HCEC 1CT (cell line): ENCODE results near the gene PCDHB13.
A peak's percentile ranks its signal among the peaks of the same experiment; 100 is the strongest.
"Not testable (repeated sequence)": the region's sequence is repeated elsewhere in the genome, so short reads cannot be mapped to it uniquely, and the experiment has no call there.

Source experiments
- DNase-seq: peaks from one replicate; pipeline ENCODE4 v3.0.0-alpha.2; 2017

PCDHB13 gene

DNA sequence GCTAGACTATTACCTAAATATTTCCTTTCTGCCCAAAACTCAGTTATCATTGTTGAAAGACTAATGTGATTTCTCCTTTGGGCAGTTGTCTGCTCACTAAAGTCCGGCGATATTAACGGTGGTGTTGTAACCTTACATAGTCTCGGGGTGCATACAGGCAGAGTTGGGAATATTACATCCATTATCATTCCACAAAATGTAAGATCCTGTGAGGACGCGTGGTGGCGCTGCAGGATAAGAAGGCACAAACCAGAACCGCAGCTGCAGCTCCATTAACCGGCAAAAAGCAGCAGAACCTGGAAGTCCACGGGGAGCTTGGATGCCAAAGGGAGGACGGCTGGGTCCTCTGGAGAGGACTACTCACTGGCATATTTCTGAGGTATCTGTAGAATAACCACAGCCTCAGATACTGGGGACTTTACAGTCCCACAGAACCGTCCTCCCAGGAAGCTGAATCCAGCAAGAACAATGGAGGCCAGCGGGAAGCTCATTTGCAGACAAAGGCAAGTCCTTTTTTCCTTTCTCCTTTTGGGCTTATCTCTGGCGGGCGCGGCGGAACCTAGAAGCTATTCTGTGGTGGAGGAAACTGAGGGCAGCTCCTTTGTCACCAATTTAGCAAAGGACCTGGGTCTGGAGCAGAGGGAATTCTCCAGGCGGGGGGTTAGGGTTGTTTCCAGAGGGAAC lies at the start of gene PCDHB13:
PCDHB13 (plus strand) TSS at position 264 of the 684 bp plus-strand sequence; CDS start at position 469, 205 bp downstream.
- not testable (repeated sequence) for DNase-seq

DNA sequence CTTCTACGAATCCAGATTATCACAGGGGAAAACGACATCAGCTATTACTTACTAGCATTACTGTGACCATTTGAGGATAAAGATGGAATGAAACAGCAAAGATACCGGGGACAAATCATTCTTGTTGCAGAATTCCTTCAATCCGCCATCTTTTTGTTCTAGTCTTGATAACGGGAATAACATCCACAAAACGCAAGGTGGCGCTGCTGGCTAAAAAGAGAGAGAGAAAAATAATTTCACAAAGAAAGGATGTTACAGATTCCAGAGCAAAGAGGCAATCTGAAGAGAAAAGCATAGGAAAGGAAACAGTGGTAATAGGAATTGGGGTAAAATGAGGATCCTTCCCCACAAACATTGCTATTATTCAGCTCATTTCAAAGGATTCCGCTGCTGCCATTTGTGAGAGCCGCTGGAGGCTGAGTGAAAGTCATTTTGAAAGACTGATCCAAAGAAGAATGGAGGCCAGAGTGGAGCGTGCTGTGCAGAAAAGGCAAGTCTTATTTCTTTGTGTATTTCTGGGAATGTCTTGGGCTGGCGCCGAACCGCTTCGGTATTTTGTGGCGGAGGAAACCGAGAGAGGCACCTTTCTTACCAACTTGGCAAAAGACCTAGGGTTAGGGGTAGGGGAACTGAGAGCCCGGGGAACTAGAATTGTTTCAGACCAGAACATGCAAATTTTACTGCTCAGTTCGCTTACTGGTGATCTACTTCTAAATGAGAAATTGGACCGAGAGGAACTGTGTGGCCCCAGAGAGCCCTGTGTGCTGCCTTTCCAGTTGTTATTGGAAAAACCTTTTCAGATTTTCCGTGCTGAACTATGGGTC lies 41.1 kb upstream of the PCDHB13 start, which contains the start of gene PCDHB7:
PCDHB7 (plus strand) TSS at position 264 of the 824 bp plus-strand sequence; CDS start at position 456, 192 bp downstream.
- DNase-seq = no peak

DNA sequence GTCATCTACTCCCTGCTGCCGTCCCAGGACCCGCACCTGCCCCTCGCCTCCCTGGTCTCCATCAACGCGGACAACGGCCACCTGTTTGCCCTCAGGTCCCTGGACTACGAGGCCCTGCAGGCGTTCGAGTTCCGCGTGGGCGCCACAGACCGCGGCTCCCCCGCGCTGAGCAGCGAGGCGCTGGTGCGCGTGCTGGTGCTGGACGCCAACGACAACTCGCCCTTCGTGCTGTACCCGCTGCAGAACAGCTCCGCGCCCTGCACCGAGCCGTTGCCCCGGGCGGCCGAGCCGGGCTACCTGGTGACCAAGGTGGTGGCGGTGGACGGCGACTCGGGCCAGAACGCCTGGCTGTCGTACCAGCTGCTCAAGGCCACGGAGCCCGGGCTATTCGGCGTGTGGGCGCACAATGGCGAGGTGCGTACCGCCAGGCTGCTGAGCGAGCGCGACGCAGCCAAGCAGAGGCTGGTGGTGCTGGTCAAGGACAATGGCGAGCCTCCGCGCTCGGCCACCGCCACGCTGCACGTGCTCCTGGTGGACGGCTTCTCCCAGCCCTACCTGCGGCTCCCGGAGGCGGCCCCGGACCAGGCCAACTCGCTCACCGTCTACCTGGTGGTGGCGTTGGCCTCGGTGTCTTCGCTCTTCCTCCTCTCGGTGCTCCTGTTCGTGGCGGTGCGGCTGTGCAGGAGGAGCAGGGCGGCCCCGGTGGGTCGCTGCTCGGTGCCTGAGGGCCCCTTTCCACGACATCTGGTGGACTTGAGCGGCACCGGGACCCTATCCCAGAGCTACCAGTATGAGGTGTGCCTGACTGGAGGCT lies 39.2 kb upstream of the PCDHB13 start:
- not testable (repeated sequence) for DNase-seq

DNA sequence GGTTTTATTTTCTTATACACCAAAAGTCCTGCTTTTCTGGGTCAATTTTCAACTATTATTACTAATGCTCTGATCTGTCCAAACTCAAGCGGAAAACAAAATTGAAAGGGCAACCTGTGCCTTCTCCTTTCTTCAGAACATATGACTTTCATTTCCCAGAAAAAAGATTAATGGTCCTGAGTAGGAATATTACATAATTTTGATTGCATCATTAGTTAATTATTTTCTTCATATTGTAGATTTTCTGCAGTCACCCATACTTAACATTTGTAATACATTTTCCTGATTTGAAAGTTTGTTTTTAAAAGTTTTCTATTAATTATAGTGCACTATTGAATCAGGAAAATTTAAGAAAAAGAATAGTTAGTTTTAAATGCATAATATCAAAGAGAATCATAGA lies 37.8 kb upstream of the PCDHB13 start:
- DNase-seq = no peak

DNA sequence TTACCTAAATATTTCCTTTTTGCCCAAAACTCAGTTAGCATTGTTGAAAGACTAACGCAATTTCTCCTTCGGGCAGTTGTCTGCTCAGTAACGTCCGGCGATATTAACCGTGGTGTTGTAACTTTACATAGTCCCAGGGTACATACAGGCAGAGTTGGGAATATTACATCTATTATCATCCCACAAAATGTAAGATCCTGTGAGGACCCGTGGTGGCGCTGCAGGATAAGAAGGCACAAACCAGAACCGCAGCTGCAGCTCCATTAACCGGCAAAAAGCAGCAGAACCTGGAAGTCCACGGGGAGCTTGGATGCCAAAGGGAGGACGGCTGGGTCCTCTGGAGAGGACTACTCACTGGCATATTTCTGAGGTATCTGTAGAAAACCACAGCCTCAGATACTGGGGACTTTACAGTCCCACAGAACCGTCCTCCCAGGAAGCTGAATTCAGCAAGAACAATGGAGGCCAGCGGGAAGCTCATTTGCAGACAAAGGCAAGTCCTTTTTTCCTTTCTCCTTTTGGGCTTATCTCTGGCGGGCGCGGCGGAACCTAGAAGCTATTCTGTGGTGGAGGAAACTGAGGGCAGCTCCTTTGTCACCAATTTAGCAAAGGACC lies 36.0 kb upstream of the PCDHB13 start, which contains the start of gene PCDHB8:
PCDHB8 (plus strand) TSS at position 214 of the 615 bp plus-strand sequence; CDS start at position 459, 245 bp downstream.
- not testable (repeated sequence) for DNase-seq

DNA sequence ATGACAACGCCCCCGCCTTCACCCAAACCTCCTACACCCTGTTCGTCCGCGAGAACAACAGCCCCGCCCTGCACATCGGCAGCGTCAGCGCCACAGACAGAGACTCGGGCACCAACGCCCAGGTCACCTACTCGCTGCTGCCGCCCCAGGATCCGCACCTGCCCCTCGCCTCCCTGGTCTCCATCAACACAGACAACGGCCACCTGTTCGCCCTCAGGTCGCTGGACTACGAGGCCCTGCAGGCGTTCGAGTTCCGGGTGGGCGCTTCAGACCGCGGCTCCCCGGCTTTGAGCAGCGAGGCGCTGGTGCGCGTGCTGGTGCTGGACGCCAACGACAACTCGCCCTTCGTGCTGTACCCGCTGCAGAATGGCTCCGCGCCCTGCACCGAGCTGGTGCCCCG lies 34.3 kb upstream of the PCDHB13 start:
- not testable (repeated sequence) for DNase-seq

DNA sequence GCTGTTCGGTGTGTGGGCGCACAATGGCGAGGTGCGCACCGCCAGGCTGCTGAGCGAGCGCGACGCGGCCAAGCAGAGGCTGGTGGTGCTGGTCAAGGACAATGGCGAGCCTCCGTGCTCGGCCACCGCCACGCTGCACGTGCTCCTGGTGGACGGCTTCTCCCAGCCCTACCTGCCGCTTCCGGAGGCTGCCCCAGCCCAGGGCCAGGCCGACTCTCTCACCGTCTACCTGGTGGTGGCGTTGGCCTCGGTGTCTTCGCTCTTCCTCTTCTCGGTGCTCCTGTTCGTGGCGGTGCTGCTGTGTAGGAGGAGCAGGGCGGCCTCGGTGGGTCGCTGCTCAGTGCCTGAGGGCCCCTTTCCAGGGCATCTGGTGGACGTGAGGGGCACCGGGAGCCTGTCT lies 33.8 kb upstream of the PCDHB13 start:
- DNase-seq = not testable (repeated sequence)

DNA sequence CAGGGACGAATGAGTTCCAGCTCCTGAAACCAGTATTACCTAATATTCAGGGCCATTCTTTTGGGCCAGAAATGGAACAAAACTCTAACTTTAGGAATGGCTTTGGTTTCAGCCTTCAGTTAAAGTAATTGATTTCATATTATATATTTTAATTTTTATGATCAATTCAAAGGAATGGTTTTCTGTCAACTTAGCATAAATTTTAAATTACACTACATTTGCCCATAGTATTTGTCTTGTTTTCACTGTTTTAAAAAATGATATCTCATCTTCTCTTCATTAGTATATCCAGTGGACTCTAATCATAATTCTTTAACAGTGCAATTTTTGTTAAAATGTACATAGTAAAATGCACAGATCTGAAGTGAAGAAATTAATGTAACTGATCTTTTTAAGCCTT lies 33.4 kb upstream of the PCDHB13 start:
- DNase-seq = no peak

DNA sequence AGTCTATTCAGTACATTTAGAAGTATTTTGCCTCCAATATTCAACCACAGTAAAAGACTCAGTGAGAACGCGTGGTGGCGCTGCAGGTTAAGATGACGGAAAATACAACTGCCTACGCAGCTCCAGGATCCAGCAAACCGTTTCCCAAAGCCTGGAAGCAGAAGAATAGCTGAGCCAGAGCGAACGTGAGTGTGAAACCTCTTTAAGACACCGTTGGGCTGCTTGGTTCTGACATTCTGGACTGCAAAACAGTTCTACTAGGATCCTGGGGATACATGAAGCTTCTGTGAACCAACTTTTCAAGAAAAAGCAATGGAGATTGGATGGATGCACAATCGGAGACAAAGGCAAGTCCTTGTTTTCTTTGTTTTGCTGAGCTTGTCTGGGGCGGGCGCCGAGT lies 31.5 kb upstream of the PCDHB13 start, which contains the start of gene PCDHB16:
PCDHB16 (plus strand) TSS at position 140 of the 400 bp plus-strand sequence; CDS start at position 313, 173 bp downstream.
- peak; percentile 14 for DNase-seq

DNA sequence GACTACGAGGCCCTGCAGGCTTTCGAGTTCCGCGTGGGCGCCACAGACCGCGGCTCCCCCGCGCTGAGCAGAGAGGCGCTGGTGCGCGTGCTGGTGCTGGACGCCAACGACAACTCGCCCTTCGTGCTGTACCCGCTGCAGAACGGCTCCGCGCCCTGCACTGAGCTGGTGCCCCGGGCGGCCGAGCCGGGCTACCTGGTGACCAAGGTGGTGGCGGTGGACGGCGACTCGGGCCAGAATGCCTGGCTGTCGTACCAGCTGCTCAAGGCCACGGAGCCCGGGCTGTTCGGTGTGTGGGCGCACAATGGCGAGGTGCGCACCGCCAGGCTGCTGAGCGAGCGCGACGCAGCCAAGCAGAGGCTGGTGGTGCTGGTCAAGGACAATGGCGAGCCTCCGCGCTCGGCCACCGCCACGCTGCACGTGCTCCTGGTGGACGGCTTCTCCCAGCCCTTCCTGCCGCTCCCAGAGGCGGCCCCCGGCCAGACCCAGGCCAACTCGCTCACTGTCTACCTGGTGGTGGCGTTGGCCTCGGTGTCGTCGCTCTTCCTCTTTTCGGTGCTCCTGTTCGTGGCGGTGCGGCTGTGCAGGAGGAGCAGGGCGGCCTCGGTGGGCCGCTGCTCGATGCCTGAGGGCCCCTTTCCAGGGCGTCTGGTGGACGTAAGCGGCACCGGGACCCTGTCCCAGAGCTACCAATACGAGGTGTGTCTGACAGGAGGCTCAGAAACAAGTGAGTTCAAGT lies 29.4 kb upstream of the PCDHB13 start:
- DNase-seq = not testable (repeated sequence)

DNA sequence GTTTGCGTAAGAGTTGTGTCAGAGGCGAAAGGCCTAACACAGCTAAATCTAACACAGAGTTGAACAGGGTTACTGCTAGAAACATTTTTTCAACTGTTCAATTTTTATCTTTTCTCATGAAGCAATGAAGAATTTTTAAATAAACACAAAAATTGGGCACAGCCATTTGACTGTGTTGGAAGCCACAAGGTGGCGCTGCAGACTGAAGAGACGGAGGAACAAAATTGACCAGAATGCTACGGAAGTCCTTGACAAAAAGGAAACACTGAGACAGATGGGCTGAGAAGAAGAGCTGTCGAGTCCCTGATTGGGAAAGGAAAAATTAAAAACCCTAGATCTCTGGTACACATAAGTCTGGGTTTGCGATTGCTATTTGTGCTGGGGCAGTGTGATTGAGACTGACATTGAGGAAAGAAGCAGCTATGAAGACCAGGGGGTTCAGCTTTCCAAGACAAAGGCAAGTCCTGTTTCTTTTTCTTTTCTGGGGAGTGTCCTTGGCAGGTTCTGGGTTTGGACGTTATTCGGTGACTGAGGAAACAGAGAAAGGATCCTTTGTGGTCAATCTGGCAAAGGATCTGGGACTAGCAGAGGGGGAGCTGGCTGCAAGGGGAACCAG lies 26.7 kb upstream of the PCDHB13 start, which contains the start of gene PCDHB9:
PCDHB9 (plus strand) TSS at position 265 of the 616 bp plus-strand sequence; CDS start at position 423, 158 bp downstream.
- DNase-seq = no peak

DNA sequence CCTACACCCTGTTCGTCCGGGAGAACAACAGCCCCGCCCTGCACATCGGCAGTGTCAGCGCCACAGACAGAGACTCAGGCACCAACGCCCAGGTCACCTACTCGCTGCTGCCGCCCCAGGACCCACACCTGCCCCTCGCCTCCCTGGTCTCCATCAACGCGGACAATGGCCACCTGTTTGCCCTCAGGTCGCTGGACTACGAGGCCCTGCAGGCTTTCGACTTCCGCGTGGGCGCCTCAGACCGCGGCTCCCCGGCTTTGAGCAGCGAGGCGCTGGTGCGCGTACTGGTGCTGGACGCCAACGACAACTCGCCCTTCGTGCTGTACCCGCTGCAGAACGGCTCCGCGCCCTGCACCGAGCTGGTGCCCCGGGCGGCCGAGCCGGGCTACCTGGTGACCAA lies 25.0 kb upstream of the PCDHB13 start:
- DNase-seq = not testable (repeated sequence)

DNA sequence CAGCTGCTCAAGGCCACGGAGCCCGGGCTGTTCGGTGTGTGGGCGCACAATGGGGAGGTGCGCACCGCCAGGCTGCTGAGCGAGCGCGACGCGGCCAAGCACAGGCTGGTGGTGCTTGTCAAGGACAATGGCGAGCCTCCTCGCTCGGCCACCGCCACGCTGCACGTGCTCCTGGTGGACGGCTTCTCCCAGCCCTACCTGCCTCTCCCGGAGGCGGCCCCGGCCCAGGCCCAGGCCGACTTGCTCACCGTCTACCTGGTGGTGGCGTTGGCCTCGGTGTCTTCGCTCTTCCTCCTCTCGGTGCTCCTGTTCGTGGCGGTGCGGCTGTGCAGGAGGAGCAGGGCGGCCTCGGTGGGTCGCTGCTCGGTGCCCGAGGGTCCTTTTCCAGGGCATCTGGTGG lies 24.6 kb upstream of the PCDHB13 start:
- DNase-seq = not testable (repeated sequence)

DNA sequence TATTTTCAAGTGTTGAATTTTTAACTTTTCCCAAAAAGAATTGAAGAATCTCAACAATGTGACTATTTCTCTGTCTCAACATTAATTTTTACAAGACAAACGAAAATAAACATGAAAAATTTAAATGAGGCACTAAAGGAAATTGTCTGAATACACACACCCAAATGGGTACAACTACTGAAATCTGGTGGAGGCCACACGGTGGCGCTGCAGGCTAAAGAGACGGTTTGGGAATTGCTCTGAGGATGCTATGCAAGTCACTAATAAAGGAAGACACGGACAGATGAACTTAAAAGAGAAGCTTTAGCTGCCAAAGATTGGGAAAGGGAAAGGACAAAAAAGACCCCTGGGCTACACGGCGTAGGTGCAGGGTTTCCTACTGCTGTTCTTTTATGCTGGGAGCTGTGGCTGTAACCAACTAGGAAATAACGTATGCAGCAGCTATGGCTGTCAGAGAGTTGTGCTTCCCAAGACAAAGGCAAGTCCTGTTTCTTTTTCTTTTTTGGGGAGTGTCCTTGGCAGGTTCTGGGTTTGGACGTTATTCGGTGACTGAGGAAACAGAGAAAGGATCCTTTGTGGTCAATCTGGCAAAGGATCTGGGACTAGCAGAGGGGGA lies 21.5 kb upstream of the PCDHB13 start, which contains the start of gene PCDHB10:
PCDHB10 (plus strand) TSS at position 244 of the 616 bp plus-strand sequence; CDS start at position 444, 200 bp downstream.
- DNase-seq = no peak

DNA sequence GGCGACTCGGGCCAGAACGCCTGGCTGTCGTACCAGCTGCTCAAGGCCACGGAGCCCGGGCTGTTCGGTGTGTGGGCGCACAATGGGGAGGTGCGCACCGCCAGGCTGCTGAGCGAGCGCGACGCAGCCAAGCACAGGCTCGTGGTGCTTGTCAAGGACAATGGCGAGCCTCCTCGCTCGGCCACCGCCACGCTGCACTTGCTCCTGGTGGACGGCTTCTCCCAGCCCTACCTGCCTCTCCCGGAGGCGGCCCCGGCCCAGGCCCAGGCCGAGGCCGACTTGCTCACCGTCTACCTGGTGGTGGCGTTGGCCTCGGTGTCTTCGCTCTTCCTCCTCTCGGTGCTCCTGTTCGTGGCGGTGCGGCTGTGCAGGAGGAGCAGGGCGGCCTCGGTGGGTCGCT lies 19.4 kb upstream of the PCDHB13 start:
- not testable (repeated sequence) for DNase-seq

DNA sequence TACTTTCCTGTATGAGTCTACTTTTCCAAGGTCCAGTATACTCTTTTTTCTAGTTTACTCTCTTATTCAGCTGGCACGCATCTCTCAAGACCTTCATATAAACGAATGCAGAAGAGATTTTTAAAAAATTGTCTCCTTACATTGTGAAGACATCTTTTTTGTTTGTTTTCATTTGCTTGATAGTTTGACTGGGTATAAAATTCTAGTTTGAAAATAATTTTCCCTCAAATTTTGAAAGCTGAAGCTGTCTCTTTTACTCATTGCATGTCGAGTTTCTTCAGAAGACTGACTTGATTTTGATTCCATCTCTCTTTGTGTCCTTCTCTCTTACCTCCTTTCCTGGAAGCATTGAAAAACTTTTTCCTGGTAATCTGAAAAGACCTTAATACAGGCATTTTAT lies 17.4 kb upstream of the PCDHB13 start:
- no peak for DNase-seq

DNA sequence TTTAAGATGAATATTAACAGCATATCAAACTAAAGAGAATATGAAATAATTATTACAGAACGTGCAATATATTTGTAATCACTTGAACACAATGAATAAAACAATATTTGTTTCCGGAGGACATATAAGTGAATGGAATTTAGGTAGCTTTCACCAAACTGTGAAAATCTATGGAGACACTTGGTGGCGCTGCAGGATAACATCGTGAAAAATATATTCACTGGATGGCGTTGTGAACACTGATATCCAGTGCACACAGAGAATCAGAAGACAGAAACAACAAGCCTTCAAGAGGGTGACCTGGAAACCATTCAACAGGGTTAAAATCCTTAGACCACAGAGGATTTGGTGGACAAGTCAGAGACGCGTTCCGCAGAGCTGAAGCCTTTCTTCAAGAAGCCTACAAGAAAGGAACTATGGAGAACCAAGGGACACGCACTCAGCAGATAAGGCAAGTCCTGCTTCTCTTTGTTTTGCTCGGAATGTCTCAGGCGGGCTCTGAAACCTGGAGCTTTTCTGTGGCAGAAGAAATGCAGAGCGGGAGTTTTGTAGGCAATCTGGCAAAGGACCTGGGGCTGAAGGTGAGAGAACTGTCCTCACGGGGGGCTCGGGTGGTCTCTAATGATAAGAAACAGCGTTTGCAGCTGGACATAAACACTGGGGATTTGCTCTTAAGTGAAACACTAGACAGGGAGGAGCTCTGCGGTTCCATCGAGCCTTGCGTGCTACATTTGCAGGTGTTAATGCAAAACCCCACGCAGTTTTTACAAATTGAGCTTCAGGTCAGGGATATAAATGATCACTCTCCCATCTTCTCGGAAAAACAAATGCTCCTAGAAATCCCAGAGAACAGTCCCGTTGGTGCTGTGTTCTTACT lies 14.1 kb upstream of the PCDHB13 start, which contains the start of gene PCDHB11:
PCDHB11 (plus strand) TSS at position 269 of the 877 bp plus-strand sequence; CDS start at position 417, 148 bp downstream.
- DNase-seq = no peak

DNA sequence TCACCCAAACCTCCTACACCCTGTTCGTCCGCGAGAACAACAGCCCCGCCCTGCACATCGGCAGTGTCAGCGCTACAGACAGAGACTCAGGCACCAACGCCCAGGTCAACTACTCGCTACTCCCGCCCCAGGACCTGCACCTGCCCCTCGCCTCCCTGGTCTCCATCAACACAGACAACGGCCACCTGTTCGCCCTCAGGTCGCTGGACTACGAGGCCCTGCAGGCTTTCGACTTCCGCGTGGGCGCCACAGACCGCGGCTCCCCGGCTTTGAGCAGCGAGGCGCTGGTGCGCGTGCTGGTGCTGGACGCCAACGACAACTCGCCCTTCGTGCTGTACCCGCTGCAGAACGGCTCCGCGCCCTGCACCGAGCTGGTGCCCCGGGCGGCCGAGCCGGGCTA lies 12.6 kb upstream of the PCDHB13 start:
- DNase-seq = not testable (repeated sequence)

DNA sequence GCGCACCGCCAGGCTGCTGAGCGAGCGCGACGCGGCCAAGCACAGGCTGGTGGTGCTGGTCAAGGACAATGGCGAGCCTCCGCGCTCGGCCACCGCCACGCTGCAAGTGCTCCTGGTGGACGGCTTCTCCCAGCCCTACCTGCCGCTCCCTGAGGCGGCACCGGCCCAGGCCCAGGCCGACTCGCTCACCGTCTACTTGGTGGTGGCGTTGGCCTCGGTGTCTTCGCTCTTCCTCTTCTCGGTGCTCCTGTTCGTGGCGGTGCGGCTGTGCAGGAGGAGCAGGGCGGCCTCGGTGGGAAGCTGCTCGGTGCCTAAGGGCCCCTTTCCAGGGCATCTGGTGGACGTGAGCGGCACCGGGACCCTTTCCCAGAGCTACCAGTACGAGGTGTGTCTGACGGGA lies 12.1 kb upstream of the PCDHB13 start:
- not testable (repeated sequence) for DNase-seq
